ENCODE data around the gene HNRNPA1L2. TPM values are rescaled to one million over a fixed set of nuclear protein-coding genes. Genes with fewer than 3 reads are reported as not detected.

The HNRNPA1L2 gene
- total and polyA plus RNA-seq, 2 experiments from 2014 or later = 6.1 to 7.4 TPM

DNA sequence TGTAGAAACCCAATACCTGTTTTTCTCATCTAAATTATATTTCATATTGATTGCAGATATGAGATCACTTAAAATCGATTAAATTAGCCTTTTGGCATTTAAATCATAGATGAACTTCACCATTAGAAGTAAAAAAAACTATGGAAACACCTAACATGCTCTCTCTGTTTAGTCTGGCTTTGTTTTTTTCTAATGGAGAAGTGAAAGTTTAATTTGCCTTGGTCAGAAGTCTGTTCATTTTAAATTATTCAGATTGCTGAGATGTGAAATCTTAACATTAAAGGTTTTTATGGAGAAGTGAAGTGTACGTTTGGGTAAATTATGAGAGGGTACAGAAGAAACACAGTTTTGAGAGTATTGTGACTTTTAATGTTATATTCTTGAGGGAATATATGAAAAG is 17.1 kb downstream of the HNRNPA1L2 start:
- H3K36me3 ChIP-seq = peaks cover 53% of the 10 kb centered on the region

DNA sequence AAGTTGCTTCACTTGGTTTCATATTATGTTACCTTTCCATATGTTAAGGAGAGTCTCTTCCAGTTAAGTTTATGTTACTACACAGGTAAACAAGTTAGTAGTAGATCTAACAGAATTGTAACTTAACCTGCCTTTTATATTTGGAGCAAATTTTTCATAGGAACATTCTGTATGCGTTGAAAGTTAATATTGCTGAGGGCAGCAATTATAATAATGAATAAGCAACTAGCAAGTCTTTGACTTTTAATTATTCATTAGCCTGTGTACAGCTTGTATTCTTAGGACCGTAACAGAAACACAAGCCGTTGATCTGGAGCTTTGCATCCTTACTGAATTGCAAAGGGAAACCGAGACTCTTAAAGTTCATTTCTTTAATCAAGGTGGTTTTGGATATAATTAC is 22.0 kb downstream of the HNRNPA1L2 start:
- Histone ChIP-seq H3K9me3 (ENCODE audit: low read depth) (no peaks in the 10 kb centered on the region), H3K27me3 (no peaks in the 10 kb centered on the region), H3K4me3 (no peak overlapping the region), H3K36me3 (peaks cover 55% of the 10 kb centered on the region), H3K4me1 (ENCODE audit: low read depth) (no peaks in the 10 kb centered on the region), H3K27ac (no peak overlapping the region)
- TF ChIP-seq, protein P1, sequence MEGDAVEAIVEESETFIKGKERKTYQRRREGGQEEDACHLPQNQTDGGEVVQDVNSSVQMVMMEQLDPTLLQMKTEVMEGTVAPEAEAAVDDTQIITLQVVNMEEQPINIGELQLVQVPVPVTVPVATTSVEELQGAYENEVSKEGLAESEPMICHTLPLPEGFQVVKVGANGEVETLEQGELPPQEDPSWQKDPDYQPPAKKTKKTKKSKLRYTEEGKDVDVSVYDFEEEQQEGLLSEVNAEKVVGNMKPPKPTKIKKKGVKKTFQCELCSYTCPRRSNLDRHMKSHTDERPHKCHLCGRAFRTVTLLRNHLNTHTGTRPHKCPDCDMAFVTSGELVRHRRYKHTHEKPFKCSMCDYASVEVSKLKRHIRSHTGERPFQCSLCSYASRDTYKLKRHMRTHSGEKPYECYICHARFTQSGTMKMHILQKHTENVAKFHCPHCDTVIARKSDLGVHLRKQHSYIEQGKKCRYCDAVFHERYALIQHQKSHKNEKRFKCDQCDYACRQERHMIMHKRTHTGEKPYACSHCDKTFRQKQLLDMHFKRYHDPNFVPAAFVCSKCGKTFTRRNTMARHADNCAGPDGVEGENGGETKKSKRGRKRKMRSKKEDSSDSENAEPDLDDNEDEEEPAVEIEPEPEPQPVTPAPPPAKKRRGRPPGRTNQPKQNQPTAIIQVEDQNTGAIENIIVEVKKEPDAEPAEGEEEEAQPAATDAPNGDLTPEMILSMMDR (IDR thresholded peaks at IDR 0.05; ENCODE audit: low read depth, low read length) = no peak
- no peak for DNase-seq (ENCODE audit: low read depth in 1 of 2, low spot score in 1 of 2)

More for the DNA sequence above, 17.1 kb downstream of the HNRNPA1L2 start:
- H3K4me1 ChIP-seq (ENCODE audit: low read depth) = peaks cover under 1% of the 10 kb centered on the region
- TF ChIP-seq, protein P1 (IDR thresholded peaks at IDR 0.05; ENCODE audit: low read depth, low read length) = no peak
- H3K27ac ChIP-seq = no peak overlapping the region
- no peaks in the 10 kb centered on the region for H3K9me3 ChIP-seq (ENCODE audit: low read depth)
- H3K4me3 ChIP-seq = no peak overlapping the region
- DNase-seq (ENCODE audit: low read depth in 1 of 2, low spot score in 1 of 2) = no peak
- H3K27me3 ChIP-seq = no peaks in the 10 kb centered on the region

DNA sequence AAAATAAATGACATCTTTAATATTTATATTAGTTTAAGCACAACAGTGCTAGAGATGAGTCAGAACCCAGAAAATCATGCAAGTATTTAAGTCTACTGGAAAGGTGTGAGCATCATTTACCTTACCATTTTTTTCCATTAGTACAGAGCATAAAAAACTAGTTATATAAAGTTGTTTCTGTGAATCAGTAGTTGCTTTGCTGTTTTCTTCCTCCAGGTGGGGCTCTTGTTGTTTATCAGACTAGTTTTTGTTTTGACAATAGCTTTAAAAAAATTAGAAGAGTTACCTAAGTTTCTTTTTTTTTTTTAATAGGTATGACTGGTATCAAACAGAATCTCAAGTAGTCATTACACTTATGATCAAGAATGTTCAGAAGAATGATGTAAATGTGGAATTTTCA is 23.1 kb downstream of the HNRNPA1L2 start:
- Histone ChIP-seq H3K4me3 (no peak overlapping the region), H3K36me3 (peaks cover 59% of the 10 kb centered on the region), H3K4me1 (ENCODE audit: low read depth) (no peaks in the 10 kb centered on the region), H3K27me3 (no peaks in the 10 kb centered on the region), H3K27ac (no peak overlapping the region), H3K9me3 (ENCODE audit: low read depth) (no peaks in the 10 kb centered on the region)
- peak; percentile 9 to 29 for DNase-seq (ENCODE audit: low read depth in 1 of 2, low spot score in 1 of 2)
- TF ChIP-seq, protein P1 (IDR thresholded peaks at IDR 0.05; ENCODE audit: low read depth, low read length) = peak; percentile 53

DNA sequence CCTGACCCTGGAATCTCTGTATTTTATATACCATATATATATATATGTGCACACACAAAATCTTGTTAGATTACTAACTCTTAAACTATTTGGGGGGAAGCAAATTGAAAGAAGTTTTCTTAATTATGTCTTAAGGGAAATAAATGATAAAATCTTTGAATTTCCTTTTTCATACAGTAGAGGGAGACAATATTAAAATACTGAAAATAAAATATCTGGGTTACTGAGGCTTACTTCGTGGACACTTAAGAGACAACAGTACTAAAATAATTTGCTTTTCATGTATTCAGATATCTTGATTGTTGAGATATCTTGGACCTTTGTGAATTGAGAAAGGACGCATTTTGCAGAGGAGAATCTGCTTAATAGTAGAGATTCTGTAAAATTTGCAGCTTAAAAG is 27.4 kb downstream of the HNRNPA1L2 start:
- no peaks in the 10 kb centered on the region for H3K27me3 ChIP-seq
- H3K4me3 ChIP-seq = no peak overlapping the region
- H3K9me3 ChIP-seq (ENCODE audit: low read depth) = no peaks in the 10 kb centered on the region
- H3K4me1 ChIP-seq (ENCODE audit: low read depth) = no peaks in the 10 kb centered on the region
- no peak for DNase-seq (ENCODE audit: low read depth in 1 of 2, low spot score in 1 of 2)
- peaks cover 29% of the 10 kb centered on the region for H3K36me3 ChIP-seq
- TF ChIP-seq, protein P1 (IDR thresholded peaks at IDR 0.05; ENCODE audit: low read depth, low read length) = no peak
- no peak overlapping the region for H3K27ac ChIP-seq

DNA sequence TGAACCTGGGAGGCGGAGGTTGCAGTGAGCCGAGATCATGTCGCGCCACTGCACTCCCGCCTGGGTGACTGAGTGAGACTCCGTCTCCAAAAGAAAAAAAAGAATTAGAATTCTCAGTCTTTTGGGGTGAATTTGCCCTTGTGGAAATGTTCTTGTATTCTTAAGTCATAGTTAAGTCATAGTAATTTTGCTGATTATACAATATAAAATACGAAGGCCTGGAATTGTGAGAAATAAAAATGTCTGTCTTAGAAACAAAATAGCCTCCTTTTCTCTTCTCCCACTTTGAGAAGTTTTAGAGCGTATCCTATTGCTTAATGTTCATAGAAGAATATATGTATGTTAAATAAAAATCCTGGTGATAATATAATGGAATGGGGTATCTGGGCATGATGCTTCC is 28.5 kb downstream of the HNRNPA1L2 start:
- TF ChIP-seq, protein P1 (IDR thresholded peaks at IDR 0.05; ENCODE audit: low read depth, low read length) = no peak
- H3K4me1 ChIP-seq (ENCODE audit: low read depth) = no peaks in the 10 kb centered on the region
- no peak overlapping the region for H3K4me3 ChIP-seq
- no peak overlapping the region for H3K27ac ChIP-seq
- no peaks in the 10 kb centered on the region for H3K9me3 ChIP-seq (ENCODE audit: low read depth)
- no peak for DNase-seq (ENCODE audit: low read depth in 1 of 2, low spot score in 1 of 2)
- H3K27me3 ChIP-seq = no peaks in the 10 kb centered on the region
- H3K36me3 ChIP-seq = peaks cover 27% of the 10 kb centered on the region

DNA sequence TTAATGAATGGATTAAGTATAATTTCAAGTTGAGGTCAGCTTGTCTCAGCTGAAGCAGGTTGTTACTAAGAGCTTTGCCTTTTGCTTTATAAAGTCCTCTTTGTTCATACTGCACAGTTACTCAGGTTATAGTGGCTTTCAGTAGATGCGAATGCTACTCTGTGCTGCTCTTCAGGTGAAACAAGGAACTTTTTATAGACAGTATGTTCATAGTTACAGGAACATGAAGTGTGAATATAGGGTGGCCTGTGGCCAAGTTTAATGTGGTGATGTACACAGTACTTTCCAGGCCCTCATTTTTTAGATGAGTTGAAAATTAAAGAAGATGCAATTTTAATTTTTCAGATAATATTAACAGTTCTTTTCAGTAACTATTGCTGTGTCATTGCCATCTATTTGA is 31.2 kb downstream of the HNRNPA1L2 start:
- TF ChIP-seq, protein P1 (IDR thresholded peaks at IDR 0.05; ENCODE audit: low read depth, low read length) = no peak
- no peaks in the 10 kb centered on the region for H3K27me3 ChIP-seq
- H3K27ac ChIP-seq = no peak overlapping the region
- H3K36me3 ChIP-seq = peaks cover 16% of the 10 kb centered on the region
- DNase-seq (ENCODE audit: low read depth in 1 of 2, low spot score in 1 of 2) = no peak
- peaks cover 6% of the 10 kb centered on the region for H3K4me1 ChIP-seq (ENCODE audit: low read depth)
- H3K9me3 ChIP-seq (ENCODE audit: low read depth) = no peaks in the 10 kb centered on the region
- H3K4me3 ChIP-seq = no peak overlapping the region

Measured in cardiac muscle cell (in vitro differentiated cells and primary cell).